Right lung (tissue), 5 donors: Measurements from ENCODE around the gene UBXN4. TPM values are rescaled to one million over a fixed set of nuclear protein-coding genes. Genes with fewer than 3 reads are reported as not detected.
"Not testable (repeated sequence)": the region's sequence is repeated elsewhere in the genome, so short reads cannot be mapped to it uniquely, and the experiment has no call there.

Experiments used
- DNase-seq, 2 donors: peaks; one replicate each; pipeline ENCODE4 v3.0.0-alpha.2; 2013
- polyA plus RNA-seq, 5 donors: library from polyadenylated mRNA; unstranded; fragments of 120-200 nt; gene quantifications; one replicate each; pipeline versions ENCODE4 v1.2.1 to v1.2.3, GENCODE V29; 2013; ENCODE audit warnings: inconsistent platforms in 1 of 5, low replicate concordance in 1 of 5; ENCODE audit not compliant: insufficient read length in 5 of 5, insufficient read depth in 1 of 5

The UBXN4 gene
- polyA plus RNA-seq, 5 donors = 106 to 169 (median 144) TPM

DNA sequence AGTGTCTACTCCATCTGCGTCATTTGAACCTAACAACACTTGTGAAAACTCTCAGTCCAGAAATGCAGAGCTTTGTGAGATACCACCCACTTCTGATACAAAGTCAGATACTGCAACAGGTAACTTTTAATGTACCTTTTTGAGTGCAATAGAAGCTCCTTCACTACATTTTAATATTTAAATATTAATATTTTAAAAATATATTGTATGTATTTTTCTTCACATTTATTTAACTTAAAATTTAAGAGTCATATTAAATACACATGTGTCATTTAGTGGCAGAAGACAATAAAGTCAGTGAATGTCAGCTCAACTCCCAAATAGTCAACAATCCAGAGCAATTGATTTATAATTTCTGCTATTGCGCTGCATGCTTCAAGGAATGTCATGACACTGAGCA, 13.9 kb downstream of the UBXN4 start:
- no peak for DNase-seq

DNA sequence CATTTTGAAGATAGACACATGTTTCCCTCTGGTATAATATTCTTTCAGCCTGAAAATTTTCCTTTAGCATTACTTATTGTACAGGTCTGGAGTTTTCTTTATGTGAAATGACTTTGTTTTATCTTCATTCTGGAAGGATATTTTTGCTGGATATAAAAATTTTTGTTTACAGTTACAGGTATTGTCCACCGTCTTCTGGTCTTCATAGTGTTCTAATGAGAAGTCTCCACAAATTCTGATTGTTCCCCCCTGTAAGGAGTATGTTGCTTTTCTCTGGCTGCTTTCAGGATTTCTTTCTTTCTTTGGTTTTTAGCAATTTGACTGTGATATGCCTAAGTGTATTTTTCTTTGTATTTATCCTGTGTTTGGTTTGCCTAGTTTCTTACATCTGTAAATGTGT, 15.0 kb downstream of the UBXN4 start:
- DNase-seq = no peak

DNA sequence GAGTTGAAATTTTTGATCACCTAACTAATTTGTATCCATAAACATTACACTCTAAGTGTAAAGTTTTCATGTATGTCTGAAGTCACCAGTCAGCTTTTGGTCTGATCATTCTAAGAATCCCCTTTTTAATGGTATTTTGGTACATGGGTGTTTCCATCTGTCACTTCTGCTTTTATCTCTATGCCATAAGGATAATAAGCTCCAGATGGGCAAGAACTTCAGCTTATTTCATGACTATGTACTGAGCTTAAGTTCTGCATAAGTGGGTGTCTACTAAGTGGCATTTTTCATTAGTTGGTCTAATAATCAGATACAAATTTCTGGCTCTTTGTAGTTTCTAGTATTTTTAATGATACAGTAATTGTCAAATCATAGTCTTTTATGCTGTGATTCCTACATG, 20.4 kb downstream of the UBXN4 start:
- DNase-seq = no peak

DNA sequence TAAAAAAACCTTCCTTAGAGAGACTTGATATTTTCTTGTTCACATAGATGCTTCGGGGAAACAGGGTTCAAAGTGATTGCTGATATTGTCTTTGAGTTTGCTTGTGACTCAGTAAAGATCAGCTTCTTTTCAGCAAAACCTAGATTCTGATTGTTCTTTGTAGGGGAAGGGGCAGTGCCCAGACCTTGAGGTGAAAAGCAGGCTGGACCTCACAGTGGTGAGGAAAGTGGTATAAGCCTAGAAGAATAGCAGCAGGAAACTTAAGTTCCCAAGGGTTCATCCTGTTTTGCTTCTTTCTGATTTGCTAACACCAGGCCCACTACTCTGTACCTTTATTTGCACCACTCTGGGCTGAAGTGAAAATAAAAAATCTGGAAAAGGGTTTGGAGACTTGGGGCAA, 20.9 kb downstream of the UBXN4 start:
- no peak for DNase-seq

DNA sequence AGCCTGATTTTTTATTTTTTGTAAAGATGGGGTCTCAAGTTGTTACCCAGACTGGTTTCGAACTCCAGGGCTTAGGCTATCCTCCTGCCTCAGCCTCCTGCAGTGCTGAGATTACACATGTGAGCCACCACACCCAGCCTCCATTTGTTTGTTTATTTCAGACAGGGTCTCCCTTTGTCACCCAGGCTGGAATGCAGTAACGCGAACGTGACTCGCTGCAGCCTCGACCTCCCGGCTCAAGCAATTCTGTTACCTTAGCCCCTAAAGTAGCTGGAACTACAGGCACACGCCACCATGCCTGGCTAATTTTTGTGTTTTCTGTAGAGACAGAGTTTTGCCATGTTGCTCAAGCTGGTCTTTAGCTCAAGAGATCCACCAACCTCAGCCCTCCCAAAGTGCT, 27.2 kb downstream of the UBXN4 start:
- DNase-seq = no peak

DNA sequence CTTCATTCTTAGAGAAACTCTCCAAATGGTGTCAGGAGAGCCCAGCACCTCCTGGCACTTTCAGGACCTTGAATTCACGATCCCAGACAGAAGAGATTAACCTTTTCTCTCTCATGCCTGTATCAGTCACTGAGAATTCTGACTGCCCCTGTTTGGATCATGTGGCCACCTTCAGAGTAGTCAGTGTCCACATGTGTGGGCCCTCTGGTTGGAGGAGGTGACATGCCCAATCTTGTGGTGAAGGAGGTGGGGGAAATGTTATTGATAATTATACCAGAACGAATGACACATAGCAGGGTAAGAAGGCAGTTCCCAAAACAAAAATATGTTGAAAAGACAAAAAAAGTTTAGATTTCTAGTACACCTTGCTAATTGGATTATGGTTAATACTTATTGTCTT, 31.7 kb downstream of the UBXN4 start:
- no peak for DNase-seq

DNA sequence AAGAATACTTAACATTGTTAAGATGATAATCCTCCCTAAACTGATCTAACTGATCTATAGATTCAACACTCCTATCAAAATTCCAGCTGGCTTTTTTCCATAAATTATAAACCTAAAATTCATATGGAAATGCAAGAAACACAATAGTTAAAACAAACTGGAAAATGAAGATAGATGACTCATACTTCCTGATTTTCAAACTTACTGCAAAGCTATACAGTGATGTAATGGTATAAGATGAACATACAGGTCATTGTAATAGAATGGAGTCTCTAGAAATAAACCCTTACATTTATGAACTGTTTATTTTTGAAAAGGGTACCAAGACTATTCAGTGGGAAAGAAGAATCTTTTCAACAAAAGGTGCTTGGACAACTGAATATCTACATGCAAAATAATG, 32.3 kb downstream of the UBXN4 start:
- no peak for DNase-seq

DNA sequence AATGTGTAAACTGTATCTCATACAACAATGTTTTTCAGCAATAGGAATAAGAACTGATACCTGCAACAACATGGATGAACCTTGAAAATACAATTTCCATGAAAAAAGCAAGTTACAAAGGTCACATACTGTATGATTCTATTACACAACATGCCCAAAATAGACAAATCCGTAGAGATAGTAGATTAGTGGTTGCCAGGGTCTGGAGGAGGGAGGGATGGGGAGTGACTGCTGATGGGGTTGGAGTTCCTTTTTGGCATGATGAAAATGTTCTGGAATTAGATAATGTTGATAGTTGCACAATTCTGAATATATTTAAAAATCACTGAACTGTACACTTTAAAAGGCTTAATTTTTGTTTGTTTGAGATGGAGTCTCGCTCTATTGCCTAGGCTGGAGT, 33.8 kb downstream of the UBXN4 start:
- DNase-seq = peak; percentile 11 to 16

DNA sequence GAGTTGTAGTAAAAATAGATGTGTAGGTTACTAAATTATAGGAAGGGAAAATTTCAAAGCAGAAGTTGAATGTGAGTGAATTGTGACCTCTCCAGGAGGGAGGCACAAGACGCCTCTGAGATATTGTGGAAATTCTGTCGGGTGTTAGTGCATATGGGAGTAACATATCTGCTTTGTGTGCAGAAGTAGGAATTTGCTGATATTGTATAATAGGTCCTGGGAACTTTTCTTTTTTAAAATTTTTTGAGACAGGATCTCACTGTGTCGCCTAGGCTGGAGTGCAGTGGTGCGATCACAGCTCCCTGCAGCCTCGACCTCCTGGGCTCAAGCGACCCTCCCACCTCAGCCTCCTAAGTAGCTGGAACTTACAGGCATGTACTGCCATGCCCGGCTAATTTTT, 34.7 kb downstream of the UBXN4 start:
- DNase-seq = no peak

DNA sequence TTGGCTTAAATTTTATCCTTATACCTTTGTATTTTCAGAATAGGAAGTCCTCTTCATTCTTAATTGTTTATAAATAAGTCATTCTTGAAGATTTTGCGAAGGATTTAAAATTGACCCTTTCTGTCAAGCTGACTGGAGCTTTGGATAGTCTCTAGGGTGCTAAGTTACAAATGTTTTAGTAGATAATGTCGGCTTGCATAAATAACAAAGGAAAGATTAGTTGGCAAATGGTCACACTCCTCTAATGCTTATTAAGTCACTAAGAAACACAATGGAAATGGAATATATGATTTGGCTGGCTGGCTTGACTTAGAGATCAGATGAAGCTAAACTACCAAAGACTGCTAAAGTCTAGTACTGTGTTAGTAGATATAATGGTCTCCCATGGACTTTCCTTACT, 40.6 kb downstream of the UBXN4 start:
- DNase-seq = no peak

DNA sequence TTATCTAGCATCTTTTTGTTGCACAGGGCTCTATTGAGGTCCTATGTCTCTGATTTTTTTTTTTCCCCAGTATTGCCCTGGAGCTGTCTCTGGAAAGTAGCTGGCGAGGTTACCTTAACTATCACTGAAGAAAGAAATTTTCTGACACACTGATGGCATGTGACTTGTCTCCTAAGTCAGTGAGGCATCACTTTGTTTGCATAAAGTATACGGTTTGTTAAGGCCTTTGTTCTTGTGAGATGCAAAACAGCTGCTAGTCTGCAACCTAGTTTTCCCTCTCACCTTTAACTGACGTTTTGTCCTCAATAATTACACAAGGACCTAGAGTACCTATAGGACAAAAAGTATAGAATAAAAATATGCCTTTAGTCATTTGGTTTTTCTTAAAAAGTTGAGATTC, 41.8 kb downstream of the UBXN4 start:
- no peak for DNase-seq

DNA sequence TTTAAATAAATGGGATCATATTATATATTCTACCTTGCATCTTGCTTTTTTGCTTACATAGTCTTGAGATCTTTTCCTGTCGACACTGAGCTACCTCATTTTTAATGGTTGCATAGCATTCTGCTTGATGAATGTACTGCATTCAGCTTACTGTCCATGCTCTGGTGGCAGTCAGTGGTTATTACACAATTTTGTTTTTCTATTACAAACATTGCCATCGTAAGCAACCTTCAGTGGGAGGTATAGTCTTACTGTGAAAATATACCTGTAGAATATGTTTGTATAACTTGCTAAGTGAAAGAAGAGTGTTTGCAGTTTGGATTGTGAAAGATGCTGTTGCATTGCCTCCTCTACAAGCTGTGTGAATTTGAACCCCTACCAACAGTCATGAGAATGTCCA, 43.4 kb downstream of the UBXN4 start:
- DNase-seq = no peak

DNA sequence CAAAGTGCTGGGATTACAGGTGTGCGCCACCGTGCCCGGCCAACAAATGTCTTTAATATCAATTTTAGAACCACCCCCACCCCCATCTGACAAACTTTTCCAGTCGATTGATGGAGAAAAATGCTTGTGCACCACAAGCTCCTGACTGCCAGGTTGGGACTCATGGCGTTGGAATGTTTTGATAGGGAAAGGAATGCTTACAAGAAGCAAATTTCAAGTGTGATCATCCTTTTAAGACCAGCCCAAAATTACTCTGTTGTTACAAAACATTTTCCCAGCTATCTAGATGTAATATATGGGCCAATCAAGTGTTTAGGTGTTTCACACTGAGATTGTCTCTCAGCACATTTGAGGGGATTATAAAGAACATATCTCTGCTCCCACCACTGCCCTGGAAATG, 45.2 kb downstream of the UBXN4 start:
- no peak for DNase-seq

DNA sequence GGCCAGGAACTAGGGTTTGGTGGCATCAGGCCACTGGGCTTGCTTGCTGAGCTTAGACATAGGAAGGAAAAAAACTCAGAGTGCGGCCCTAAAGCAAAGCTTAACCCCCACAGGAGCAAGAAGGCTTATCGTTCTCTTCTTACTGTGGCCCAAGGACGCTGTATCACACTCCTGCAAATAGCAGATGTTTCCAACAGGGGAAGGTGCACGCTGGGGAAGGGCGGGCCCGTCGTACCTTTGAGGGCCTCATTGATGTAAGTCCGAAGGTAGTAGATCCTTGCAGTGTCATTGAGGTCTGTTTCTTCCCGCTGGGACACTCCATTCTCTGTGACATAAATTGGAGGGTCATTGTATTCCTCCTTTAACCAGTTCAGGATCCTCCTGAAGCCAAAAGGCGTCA, 48.8 kb downstream of the UBXN4 start:
- DNase-seq = no peak

DNA sequence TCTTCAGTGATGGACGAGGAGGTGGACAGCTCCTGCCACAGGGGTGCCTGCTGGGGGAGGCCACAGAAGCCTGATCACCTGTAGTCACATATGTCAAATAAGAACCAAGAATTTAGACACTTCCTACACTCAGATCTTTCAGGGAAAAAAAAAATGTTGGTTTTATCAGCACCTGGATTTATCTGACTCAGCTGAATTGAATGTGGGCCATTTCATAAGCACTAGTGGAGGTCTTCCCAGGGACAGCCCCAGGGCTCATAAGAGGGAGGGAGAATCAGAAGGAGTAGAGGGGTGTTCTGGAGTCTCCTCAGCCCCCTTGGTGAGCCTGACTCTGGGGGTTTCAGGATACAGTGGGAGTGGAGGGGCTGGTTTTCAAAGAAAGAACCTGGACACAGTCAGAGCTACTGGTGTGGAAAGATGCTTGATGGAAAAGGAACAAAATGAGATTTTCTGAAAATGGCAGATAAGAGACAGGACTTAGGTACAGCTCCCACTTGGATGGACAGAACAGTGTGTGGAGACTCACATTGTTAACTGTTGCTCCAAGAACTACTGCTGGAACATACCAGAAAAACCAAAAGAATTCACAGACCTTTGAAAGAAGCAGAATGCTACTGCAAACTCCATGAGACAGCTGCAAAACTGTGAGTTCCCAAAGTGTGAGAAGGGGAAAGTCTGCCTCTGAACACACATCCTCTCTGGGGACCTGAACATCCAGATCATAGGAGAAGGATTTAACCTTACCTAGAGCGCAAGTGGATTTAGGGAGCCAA, 49.9 kb downstream of the UBXN4 start:
- DNase-seq = no peak

DNA sequence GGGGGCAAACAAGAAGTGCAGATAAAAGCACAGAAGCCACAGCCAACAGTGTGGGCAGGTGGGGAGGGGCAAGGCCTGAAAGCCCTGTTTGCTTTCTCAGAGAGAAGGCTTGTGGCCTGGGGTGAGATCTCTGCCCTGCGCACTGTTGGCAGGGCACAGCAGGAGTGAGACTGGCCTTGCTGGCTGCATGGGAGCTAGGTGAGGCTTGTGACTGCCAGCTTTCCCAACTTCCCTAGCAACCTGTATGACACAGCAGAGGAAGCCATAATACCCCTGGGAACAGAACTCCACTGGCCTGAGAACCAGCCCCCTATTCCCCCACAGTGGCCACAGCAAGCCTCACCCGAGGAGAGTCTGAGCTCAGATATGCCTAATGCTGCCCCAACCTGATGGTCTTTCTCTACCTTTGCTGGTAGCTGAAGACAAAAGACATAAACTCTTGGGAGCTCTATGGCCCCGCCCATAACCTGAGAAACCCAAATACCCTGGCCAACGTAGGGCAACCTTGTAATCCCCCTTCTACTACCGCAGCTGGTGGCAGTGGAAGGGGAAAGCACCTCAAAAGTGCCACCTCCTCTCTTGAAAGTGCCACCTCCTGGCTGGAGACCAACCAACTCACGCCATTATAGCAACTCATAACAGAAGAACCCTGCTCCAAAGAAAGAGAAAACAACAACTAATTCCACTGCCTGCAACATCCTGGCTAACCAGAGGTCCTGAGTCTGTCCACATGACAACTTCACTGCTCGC, 50.9 kb downstream of the UBXN4 start:
- DNase-seq = no peak

DNA sequence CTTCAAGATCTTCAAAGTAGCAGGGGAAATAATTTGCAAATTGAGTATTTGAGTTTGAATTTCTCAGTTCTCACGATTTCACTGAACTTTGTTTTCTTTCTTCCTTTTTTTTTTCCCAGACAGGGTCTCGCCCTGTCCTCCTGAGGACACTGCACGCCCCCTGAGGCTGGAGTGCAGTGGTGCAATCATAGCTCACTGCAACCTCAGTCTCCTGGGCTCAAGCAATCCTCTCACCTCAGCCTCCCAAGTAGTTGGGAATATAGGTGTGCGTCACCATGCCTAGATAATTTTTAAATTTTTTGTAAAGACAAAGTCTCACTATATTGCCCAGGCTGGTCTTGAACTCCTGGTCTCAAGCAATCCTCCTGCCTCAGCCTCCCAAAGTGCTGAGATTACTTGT, 54.0 kb downstream of the UBXN4 start:
- DNase-seq = not testable (repeated sequence)

DNA sequence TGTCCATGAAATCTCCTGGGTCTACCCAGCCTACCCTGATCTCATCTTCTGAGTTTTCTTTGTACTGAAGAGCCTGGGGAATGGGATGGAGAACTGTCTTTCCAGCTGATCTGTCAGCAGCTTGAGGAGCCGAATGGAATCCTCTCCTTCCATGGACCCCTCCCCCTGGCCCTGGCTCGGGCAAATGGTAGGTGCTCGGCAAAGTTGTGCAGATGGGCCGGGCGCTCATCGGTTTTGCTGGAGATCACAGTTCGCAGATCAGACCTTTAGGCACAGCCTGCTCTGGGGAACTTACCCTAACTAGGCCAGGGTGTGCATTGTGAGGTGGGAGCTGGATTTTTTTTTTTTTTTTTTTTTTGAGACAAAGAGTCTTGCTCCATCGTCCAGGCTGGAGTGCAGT, 55.0 kb downstream of the UBXN4 start:
- no peak for DNase-seq

DNA sequence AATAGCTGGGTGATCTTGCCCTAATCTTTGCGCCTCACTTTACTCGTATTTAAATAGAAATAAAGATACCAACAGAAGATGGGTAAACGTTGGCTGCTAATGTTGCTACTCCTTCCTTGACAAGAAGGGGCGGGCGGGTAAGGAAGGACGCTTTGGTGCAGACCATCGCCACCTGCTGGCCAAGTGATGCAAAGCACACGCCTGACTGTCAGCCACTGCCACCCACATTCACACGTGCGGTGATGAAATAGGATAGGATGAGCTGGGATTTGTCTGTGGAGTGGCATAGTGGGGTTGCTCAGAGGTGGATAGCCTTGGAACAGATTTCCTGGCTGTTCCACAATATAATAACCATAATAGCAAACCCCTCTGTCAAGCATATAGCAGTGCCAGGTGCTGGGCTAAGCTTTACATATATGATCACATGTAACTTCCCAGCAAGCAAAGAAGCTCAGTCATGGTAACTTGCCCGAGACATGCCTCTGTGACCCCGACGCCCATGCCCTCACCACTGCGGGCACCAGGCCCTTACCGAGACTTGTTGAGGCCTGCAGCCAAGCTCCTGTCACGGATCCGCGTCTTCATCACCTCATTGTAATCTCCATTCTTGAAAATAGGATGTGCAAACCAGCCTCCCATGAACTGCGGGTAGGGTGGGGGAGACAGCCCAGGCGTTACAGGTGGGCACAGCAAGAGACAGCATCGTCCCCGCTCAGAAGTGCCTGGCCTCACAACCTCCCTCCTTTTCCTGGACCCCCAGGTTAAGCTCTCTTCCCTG, 56.0 kb downstream of the UBXN4 start:
- DNase-seq = peak; percentile 33 to 42

DNA sequence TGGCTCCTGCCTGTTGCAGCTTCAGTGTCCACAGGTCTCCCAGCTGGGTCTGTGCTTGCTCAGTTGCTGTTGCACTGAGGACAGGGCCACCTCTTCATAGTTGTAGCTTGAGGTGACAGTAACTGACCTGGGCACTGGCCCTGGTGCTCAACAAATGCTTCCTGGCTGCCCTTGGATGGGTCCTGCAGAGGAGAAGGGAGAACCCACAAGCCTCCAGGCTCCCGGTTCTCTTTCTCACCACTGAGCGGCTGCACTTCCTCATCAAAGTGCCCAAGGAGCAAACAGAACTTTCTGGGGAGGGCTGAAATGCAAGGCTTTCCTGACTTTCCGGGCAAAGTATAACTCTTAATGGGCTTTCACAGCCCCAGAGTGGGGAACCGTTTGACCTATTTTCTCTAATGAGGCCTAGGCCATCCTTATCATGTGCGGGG, 56.6 kb downstream of the UBXN4 start:
- no peak for DNase-seq

DNA sequence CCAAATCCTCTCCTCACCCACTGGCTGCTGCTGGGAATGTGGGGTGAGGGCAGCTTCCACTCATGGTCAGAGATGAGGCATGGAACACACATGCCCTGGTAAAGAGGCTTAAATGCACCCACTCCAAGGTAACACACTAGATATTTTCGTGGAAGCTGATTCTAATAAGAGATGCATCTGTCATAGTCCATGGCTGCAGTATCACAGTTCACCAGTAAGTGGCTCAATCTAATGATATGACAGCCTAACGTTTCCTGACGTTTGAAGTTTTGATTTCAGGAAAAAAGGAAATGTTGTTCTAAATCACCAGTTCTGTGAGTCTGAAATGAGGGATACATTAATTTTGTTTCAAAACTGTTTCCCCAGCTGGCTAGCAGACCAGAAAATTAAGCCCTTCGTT, 57.1 kb downstream of the UBXN4 start:
- DNase-seq = no peak

DNA sequence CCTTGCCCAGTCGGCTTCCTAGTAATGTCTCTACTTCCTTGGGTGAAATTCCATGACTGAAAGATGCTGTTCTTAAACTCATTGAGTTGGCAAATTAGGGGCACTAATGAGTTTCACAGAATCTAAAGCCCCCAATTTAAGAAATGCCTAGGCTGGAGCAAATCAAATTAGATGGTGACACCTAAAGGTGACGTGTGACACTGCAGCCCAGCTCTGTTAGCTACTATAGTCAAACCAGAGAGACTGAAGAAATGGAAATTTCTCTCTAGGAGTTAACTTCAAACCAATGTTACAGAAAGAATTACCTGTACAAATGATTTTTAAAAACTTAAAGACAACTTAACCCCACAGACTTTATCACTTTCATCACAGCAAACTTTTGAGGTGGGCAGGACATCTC, 58.1 kb downstream of the UBXN4 start:
- no peak for DNase-seq
